ENCODE results near the gene TMPRSS9.

DNA sequence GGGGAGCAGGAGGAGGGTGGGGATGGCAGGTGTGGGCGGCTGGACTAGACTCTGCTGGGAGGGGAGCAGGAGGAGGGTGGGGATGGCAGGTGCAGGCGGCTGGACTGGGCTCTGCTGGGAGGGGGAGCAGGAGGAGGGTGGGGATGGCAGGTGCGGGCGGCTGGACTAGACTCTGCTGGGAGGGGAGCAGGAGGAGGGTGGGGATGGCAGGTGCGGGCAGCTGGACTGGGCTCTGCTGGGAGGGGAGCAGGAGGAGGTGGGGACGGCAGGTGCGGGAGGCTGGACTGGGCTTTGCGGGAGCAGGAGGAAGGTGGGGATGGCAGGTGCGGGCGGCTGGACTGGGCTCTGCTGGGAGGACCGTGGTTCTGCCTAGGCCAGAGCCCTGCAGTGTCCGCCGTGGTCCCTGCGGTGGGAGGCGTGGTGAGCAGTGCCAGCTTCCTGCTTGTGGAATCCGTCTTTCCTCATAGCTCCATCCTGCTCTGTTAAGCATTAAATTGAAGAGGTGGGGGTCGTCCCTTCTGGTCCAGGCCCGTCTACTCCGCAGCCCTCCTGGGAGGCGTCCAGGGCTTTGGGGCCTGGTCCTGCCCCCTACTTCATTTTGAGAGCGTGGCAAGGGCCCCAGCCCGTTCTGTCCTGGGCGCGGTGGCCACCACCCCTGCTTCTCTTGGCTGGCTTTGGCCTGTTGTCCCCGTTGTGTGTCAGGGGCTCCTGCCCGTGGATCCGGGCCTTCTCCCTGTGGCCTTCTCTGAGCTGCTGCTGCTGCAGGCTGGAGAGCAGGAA is 26.8 kb upstream of the TMPRSS9 start:
- TF ChIP-seq, protein P1, sequence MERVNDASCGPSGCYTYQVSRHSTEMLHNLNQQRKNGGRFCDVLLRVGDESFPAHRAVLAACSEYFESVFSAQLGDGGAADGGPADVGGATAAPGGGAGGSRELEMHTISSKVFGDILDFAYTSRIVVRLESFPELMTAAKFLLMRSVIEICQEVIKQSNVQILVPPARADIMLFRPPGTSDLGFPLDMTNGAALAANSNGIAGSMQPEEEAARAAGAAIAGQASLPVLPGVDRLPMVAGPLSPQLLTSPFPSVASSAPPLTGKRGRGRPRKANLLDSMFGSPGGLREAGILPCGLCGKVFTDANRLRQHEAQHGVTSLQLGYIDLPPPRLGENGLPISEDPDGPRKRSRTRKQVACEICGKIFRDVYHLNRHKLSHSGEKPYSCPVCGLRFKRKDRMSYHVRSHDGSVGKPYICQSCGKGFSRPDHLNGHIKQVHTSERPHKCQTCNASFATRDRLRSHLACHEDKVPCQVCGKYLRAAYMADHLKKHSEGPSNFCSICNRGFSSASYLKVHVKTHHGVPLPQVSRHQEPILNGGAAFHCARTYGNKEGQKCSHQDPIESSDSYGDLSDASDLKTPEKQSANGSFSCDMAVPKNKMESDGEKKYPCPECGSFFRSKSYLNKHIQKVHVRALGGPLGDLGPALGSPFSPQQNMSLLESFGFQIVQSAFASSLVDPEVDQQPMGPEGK (CRISPR knock-in tag; IDR thresholded peaks at IDR 0.05; ENCODE audit: borderline replicate concordance): no peak
- TF ChIP-seq RARB (CRISPR knock-in tag; IDR thresholded peaks at IDR 0.05): no peak
- TF ChIP-seq PPARA (CRISPR knock-in tag; IDR thresholded peaks at IDR 0.05; ENCODE audit: borderline replicate concordance): no peak
- TF ChIP-seq, protein P2, sequence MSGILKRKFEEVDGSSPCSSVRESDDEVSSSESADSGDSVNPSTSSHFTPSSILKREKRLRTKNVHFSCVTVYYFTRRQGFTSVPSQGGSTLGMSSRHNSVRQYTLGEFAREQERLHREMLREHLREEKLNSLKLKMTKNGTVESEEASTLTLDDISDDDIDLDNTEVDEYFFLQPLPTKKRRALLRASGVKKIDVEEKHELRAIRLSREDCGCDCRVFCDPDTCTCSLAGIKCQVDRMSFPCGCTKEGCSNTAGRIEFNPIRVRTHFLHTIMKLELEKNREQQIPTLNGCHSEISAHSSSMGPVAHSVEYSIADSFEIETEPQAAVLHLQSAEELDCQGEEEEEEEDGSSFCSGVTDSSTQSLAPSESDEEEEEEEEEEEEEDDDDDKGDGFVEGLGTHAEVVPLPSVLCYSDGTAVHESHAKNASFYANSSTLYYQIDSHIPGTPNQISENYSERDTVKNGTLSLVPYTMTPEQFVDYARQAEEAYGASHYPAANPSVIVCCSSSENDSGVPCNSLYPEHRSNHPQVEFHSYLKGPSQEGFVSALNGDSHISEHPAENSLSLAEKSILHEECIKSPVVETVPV (CRISPR knock-in tag; IDR thresholded peaks at IDR 0.05): no peak
- TF ChIP-seq, protein P3, sequence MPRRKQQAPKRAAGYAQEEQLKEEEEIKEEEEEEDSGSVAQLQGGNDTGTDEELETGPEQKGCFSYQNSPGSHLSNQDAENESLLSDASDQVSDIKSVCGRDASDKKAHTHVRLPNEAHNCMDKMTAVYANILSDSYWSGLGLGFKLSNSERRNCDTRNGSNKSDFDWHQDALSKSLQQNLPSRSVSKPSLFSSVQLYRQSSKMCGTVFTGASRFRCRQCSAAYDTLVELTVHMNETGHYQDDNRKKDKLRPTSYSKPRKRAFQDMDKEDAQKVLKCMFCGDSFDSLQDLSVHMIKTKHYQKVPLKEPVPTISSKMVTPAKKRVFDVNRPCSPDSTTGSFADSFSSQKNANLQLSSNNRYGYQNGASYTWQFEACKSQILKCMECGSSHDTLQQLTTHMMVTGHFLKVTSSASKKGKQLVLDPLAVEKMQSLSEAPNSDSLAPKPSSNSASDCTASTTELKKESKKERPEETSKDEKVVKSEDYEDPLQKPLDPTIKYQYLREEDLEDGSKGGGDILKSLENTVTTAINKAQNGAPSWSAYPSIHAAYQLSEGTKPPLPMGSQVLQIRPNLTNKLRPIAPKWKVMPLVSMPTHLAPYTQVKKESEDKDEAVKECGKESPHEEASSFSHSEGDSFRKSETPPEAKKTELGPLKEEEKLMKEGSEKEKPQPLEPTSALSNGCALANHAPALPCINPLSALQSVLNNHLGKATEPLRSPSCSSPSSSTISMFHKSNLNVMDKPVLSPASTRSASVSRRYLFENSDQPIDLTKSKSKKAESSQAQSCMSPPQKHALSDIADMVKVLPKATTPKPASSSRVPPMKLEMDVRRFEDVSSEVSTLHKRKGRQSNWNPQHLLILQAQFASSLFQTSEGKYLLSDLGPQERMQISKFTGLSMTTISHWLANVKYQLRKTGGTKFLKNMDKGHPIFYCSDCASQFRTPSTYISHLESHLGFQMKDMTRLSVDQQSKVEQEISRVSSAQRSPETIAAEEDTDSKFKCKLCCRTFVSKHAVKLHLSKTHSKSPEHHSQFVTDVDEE (CRISPR knock-in tag; IDR thresholded peaks at IDR 0.05): no peak
- TF ChIP-seq ZC3H10 (CRISPR knock-in tag; IDR thresholded peaks at IDR 0.05): no peak
- no peak for TF ChIP-seq ARNTL (CRISPR knock-in tag; IDR thresholded peaks at IDR 0.05; ENCODE audit: borderline replicate concordance, low read depth)
- no peak for TF ChIP-seq TCF4 (CRISPR knock-in tag; IDR thresholded peaks at IDR 0.05; ENCODE audit: borderline replicate concordance)
- no peak for TF ChIP-seq ZFP30 (CRISPR knock-in tag; IDR thresholded peaks at IDR 0.05)
- TF ChIP-seq OSR1 (CRISPR knock-in tag; IDR thresholded peaks at IDR 0.05): no peak
- no peak for TF ChIP-seq ISL1 (CRISPR knock-in tag; IDR thresholded peaks at IDR 0.05)
- TF ChIP-seq ZNF565 (CRISPR knock-in tag; conservative IDR thresholded peaks at IDR 0.05; ENCODE audit: low read depth): no peak
- no peak for TF ChIP-seq ZNF70 (CRISPR knock-in tag; IDR thresholded peaks at IDR 0.05)
- no peak for TF ChIP-seq ZNF8 (CRISPR knock-in tag; IDR thresholded peaks at IDR 0.05)

All from SK-N-SH treated with all-trans-retinoic acid at 6 μM for 48 hours (cell line).